Naive thymus-derived CD8-positive, alpha-beta T cell (primary cell): ENCODE data around the gene LHPP. TPM values are rescaled to one million over a fixed set of nuclear protein-coding genes. Genes with fewer than 3 reads are reported as not detected.
A peak's percentile ranks its signal among the peaks of the same experiment; 100 is the strongest.

Experiments
- ATAC-seq, 2 donors: fragments of 150-1000 bp; cut with Tn5 transposase in 1 of 2; sonication (Bioruptor Pico), chemical (Tn5 transposase) in 1 of 2; 1 replicate in 1 of 2; 2 replicates in 1 of 2; pipeline ENCODE4 v1.10.0; 2021; ENCODE audit warnings: mild to moderate bottlenecking in 2 of 2, moderate library complexity in 2 of 2
- POLR2A ChIA-PET: fragments of 350-600 bp; sonication (Branson Sonifier 250); formaldehyde crosslinking; loops from one replicate; lab custom pipeline; 2021; ENCODE audit warnings: antibody characterized with exemption; lab: Charles Lee
- DNase-seq, 10 donors: peaks; one replicate each; pipeline versions ENCODE4 v3.0.0 to v3.0.0-alpha.2; 2020 to 2022
- H3K27ac Mint-ChIP-seq, 10 donors: one replicate each; pipeline ENCODE4 v1.8.0; 2020 to 2022; ENCODE audit warnings: mild to moderate bottlenecking in 10 of 10, mixed read lengths in 10 of 10, moderate library complexity in 4 of 10, inconsistent platforms in 1 of 10
- H3K27me3 Mint-ChIP-seq, 5 donors: one replicate each; pipeline ENCODE4 v1.8.0; 2021 to 2022; ENCODE audit warnings: mixed read lengths in 5 of 5
- H3K36me3 Mint-ChIP-seq, 3 donors: one replicate each; pipeline ENCODE4 v1.8.0; 2020 to 2022; ENCODE audit warnings: mixed read lengths in 3 of 3, mild to moderate bottlenecking in 2 of 3, inconsistent platforms in 1 of 3
- H3K4me1 Mint-ChIP-seq, 4 donors: one replicate each; pipeline ENCODE4 v1.8.0; 2021 to 2022; ENCODE audit warnings: mixed read lengths in 4 of 4
- H3K4me3 Mint-ChIP-seq, 10 donors: one replicate each; pipeline ENCODE4 v1.8.0; 2020 to 2022; ENCODE audit warnings: mild to moderate bottlenecking in 10 of 10, mixed read lengths in 10 of 10, moderate library complexity in 6 of 10, inconsistent platforms in 1 of 10
- H3K9me3 Mint-ChIP-seq, 9 donors: one replicate each; pipeline ENCODE4 v1.8.0; 2020 to 2022; ENCODE audit warnings: mixed read lengths in 9 of 9, mild to moderate bottlenecking in 3 of 9, inconsistent platforms in 1 of 9, moderate library complexity in 1 of 9
- polyA plus RNA-seq, 3 donors: library from polyadenylated mRNA; unstranded; fragments of 300-500 nt; fragmentation: Illumina TruSeq; gene quantifications; one replicate each; pipeline ENCODE4 v1.2.3, GENCODE V29; 2021
- total RNA-seq, 8 experiments: library from RNA in 2 of 8; stranded (reverse) in 2 of 8; gene quantifications; one replicate each; pipeline ENCODE4 v1.2.3 and lab custom pipeline; 2021 to 2026

Gene LHPP
- total and polyA plus RNA-seq, 5 experiments from 2014 or later: 18.1 to 27.4 (median 23.3) TPM

DNA sequence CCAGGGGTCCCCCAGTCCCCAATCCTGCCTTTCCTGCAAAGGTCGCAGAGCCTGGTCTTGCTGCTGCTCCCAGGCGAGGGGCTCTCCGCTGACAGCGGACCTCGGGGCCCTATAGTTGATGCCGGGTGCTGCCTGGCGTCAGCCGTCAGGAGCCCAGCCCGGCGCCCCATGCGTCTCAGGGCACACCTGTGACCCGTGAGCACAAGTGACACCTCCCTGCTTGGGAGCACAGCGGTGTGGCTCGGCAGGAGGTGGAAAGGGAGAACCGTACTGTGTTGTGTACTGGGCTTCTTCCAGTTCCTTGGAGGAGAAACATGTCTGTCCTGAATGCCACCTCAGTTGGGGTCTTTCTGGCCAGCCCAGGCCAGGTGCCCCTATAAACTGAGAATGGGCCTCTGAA, 56.7 kb downstream of the LHPP start:
- no peak for DNase-seq
- no peaks in the 10 kb centered on the region for H3K9me3 Mint-ChIP-seq
- POLR2A ChIA-PET: no interaction called here
- no peak for ATAC-seq
- peaks cover 0 to 1% (median 0%) of the 10 kb centered on the region in 5 donors for H3K27me3 Mint-ChIP-seq
- no peak overlapping the region for H3K27ac Mint-ChIP-seq
- peaks cover 0 to 28% (median 13%) of the 10 kb centered on the region in 3 donors for H3K36me3 Mint-ChIP-seq
- no peak overlapping the region for H3K4me3 Mint-ChIP-seq
- H3K4me1 Mint-ChIP-seq: peaks cover 0 to 4% (median 2%) of the 10 kb centered on the region in 4 donors

DNA sequence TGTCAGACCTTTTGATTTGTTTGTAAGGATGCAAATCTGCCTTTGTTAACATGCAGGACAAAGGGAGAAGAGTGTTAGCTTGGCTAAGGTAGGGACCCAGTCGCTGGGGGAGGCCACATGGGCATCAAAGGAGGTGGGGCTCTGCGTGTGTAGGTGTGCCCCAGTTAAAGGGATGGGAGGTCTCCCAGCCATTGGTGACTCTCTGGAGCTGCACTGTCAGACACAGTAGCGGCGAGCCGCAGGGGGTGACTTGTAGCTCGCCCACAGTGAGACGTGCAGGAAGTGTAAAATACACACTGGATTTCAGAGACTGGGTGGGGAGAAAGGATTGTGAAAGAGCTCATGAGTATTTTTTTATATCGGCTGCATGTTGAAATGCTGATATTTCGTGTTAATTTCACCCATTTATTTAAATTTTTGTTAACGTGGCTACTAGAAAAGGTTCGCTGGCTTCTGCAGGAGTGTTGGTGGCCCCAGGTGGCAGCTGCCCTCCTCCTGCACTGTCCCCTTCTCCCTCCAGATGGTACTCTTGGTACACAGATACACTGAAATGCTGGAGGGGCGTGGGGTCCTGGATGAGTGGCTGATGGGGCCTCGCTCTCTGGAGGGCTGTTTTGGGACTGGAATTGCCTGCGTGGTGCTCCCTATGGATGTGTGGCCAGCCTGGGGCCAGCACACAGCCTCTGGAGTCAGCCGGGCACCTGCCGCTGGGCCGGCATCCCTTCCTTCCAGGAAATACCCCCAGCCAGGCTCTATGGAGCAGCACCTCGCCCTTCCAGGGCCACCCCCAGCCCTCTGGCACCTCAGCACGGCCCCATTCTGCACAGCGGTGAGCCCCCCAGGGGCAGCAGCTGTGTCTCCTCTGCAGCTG, 59.2 kb downstream of the LHPP start:
- Mint-ChIP-seq H3K27ac (peak overlapping the region in 1 of 10 donors; percentile 51), H3K9me3 (no peaks in the 10 kb centered on the region), H3K27me3 (no peaks in the 10 kb centered on the region), H3K4me1 (peaks cover 0 to 6% (median 0%) of the 10 kb centered on the region in 4 donors), H3K36me3 (peaks cover 0 to 28% (median 13%) of the 10 kb centered on the region in 3 donors), H3K4me3 (no peak overlapping the region)
- ATAC-seq: no peak
- POLR2A ChIA-PET: no interaction called here
- DNase-seq: no peak

DNA sequence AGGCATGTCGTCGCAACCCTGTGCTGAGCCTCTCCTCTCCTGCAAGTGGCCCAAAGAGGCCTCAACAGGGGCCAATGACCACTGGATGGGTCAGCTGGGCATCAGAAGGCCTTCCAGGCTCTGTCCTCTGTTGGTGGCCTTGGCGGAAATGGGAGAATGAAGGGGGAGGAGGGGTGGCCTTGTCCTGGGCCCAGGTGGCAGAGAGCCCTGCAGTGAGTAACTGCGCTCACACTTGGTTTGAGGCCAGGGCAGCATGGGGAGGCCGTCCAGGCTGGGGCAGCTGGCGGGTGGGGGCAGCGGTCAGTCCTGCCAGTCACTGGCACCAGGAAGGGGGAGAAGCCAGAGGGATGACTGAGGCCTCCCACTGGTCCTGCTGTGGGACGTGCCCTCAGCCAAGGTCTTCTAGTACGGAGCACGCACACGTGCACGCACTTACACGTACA, 59.8 kb downstream of the LHPP start:
- ATAC-seq (no peak), DNase-seq (no peak)
- Mint-ChIP-seq H3K27me3 (no peaks in the 10 kb centered on the region), H3K36me3 (peaks cover 0 to 25% (median 13%) of the 10 kb centered on the region in 3 donors), H3K9me3 (no peaks in the 10 kb centered on the region), H3K4me3 (no peak overlapping the region), H3K27ac (no peak overlapping the region), H3K4me1 (peaks cover 0 to 6% (median 0%) of the 10 kb centered on the region in 4 donors)
- POLR2A ChIA-PET: no interaction called here

DNA sequence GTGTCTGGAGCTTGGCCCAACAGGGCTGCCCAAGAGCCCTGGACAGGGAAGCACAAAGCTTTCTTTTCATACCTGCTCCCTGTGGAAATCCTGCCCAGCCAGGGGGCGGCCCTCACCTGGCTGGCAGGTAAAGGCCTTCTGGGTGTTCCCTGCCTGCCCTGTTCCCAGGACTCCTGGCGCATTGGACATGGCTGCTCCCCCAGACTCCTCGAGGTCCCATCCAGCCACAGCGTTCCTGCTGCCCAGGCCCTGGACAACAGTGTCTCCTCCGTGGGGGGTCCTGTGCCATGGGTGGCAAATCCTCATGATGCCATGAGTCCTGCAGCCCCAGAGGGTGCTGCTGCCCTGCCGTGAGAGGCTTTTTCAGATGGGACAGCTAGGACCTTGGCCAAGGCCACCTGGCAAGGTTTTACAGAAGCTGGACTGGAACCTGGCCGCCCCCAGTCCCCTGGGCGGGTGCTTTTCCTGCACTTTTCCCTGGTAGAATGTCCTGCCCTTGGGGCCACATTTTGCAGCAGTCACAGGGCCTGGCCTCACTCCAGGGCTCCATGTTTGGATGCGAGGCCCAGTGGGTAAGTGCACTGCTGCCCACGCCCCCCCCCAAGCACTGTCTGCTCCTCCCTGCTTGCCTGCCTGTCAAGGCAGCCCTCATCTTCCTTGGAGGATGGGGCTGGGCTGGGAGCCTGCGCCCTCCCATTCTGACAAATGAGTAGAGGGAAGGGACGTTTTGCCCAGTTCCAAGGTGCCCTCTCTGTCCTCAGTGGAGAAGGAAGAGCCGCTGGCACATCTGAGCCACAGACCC, 60.7 kb downstream of the LHPP start:
- DNase-seq (no peak), ATAC-seq (no peak)
- Mint-ChIP-seq H3K4me3 (no peak overlapping the region), H3K9me3 (no peaks in the 10 kb centered on the region), H3K36me3 (peaks cover 0 to 16% (median 10%) of the 10 kb centered on the region in 3 donors), H3K4me1 (peaks cover 0 to 6% (median 0%) of the 10 kb centered on the region in 4 donors), H3K27me3 (no peaks in the 10 kb centered on the region), H3K27ac (no peak overlapping the region)
- POLR2A ChIA-PET: no interaction called here

DNA sequence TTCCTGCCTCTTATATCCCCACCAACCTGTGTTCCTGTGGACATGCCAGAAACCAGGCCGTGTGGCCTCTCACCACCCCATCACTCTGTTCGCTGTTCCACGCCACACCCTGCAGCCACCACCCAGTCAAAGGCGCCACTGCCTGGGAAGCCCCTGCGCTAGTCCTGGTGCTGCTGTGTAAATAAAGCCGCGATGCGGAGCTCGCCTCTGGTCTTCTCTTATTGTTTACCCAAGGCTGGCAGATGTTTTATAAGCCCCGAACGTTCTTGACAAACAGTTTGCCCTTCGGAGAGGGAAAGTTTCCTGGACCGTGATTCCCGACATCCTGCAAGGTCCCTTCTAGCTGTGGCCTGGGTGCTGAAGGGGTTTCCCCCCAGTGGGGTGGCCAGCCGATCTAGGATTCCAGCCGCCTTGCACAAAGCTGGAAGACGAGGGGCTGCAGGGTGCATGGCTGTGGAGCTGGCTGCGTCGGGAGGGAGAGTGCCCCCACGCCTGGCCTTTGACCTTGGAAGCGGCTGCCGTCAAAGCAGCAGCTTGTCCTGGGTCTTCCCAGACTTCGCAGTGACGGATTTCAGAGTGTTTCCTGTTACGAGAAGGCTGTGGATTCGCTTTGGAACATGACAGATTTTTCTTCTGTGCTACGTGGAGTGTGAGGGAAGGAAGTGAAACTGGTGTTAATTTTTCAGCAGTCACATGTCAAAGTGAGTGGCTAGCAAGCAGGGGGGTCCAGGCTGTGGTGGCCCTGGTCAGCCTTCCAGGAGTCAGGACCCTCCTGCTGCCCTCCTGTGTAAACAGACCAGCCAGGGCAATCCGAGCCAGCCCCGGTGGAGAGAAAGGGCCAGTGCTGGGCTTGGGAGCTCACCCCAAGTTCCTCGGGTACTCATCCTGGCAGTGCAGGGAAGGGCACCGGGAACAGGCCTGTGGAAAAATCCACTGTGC, 61.6 kb downstream of the LHPP start:
- Mint-ChIP-seq H3K36me3 (peaks cover 0 to 9% (median 9%) of the 10 kb centered on the region in 3 donors), H3K9me3 (no peaks in the 10 kb centered on the region), H3K27ac (peak overlapping the region in 1 of 10 donors; percentile 48), H3K27me3 (no peaks in the 10 kb centered on the region), H3K4me3 (peak overlapping the region in 1 of 10 donors; percentile 53), H3K4me1 (peaks cover 0 to 6% (median 0%) of the 10 kb centered on the region in 4 donors)
- ATAC-seq (no peak), DNase-seq (no peak)
- POLR2A ChIA-PET: no interaction called here

DNA sequence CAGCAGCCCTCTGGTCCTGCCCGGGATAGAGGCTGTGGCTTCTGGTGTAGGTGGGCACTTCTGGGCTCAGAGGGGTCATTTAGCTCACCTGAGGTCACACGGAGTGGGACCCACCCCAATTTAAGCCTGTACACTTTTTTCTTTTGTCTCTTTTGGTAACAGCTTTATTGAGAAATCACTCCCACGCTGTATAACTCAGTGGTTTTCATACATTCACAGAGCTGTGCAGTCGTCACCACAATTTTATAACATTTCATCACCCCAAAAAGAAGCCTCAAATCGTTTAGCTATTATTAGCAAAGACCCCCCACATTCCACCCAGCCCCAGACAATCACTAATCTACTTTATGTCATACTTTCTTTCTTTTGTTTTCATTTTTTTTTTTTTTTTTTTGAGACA, 62.3 kb downstream of the LHPP start:
- Mint-ChIP-seq H3K36me3 (peaks cover 0 to 7% (median 4%) of the 10 kb centered on the region in 3 donors), H3K4me1 (peaks cover 0 to 6% (median 0%) of the 10 kb centered on the region in 4 donors), H3K27ac (no peak overlapping the region), H3K4me3 (no peak overlapping the region), H3K27me3 (no peaks in the 10 kb centered on the region), H3K9me3 (no peaks in the 10 kb centered on the region)
- POLR2A ChIA-PET: no interaction called here
- DNase-seq (no peak), ATAC-seq (no peak)

DNA sequence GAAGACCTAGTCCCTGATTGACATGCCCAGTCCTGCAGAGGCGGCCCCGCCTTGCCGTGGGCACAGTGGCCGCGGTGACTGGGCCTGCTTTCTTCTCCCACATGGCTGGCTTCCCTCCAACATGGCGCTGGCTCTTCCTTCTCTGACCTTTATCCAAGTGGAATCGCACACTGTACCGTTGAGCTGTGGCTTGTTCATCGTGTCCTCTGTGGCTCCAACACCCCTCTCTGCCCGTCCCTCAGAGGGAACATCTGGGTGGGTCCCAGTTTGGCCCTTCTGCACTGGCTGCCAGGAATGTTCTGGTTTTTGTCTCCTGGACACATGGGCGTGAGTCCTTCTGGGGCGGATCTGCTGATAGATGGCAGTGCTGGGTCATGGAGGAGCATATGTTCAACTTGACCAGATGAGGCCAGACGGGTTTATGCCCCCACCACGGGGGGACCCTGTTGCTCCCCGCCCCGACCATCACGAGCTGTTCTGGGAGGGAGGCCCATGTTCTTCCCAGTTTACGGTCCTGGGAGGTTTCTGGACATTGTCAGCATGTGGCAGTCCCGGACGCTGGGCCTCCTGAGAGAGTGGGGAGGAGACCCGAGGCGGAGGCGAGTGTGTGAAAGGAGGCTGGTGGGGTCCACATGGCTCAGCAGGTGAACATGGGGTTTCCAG, 63.5 kb downstream of the LHPP start:
- DNase-seq (no peak), ATAC-seq (no peak)
- Mint-ChIP-seq H3K4me1 (peaks cover under 1 to 7% (median 1%) of the 10 kb centered on the region in 4 donors), H3K27ac (peak overlapping the region in 2 of 10 donors; percentile 57 to 70), H3K4me3 (no peak overlapping the region), H3K27me3 (no peaks in the 10 kb centered on the region), H3K9me3 (no peaks in the 10 kb centered on the region), H3K36me3 (no peaks in the 10 kb centered on the region)
- POLR2A ChIA-PET: no interaction called here

DNA sequence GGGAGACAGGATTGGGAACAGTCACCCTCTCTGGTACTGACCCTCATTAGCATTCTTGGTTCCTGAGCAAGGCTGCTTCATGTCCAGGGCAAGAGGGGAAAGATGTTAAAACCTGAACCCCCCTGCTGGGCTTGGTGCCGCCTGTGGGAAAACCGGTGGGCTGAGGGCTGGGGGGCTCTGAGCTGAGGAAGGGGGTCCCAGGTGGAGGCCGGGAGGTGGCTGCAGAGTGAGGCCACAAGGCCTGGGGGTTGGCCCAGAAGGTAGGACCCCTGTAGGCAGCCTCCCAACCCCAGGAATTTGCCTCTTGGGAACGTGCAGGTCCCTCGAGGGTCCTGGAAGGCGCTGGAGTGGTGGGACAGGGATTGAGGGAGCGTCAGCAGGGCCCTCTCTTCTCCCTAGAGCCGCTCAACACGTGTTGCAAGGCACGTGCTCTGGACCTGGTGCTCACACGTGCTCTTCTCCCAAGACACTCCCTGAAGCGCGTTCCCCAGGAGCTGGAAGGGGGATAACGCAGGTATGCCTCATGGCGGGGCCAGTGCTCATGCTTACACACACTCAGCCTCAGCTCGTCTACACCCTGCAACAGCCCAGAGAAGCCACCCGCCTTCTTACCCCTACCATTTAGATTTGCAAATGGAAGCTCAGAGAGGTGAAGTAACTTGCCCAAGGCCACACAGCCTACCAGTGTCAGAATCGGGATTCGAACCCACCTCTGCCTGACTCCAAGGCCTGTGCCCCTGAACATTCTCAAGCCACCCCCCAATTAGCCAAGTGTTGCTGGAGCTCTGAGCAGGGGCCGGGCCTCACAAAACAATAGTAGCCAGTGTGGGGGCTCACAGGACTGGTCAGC, 64.4 kb downstream of the LHPP start:
- H3K4me3 Mint-ChIP-seq: no peak overlapping the region
- H3K27me3 Mint-ChIP-seq: no peaks in the 10 kb centered on the region
- H3K4me1 Mint-ChIP-seq: peaks cover 4 to 11% (median 6%) of the 10 kb centered on the region in 4 donors
- DNase-seq (no peak), ATAC-seq (no peak)
- no peaks in the 10 kb centered on the region for H3K9me3 Mint-ChIP-seq
- POLR2A ChIA-PET: no interaction called here
- peak overlapping the region in 2 of 10 donors; percentile 9 to 70 for H3K27ac Mint-ChIP-seq
- no peaks in the 10 kb centered on the region for H3K36me3 Mint-ChIP-seq

DNA sequence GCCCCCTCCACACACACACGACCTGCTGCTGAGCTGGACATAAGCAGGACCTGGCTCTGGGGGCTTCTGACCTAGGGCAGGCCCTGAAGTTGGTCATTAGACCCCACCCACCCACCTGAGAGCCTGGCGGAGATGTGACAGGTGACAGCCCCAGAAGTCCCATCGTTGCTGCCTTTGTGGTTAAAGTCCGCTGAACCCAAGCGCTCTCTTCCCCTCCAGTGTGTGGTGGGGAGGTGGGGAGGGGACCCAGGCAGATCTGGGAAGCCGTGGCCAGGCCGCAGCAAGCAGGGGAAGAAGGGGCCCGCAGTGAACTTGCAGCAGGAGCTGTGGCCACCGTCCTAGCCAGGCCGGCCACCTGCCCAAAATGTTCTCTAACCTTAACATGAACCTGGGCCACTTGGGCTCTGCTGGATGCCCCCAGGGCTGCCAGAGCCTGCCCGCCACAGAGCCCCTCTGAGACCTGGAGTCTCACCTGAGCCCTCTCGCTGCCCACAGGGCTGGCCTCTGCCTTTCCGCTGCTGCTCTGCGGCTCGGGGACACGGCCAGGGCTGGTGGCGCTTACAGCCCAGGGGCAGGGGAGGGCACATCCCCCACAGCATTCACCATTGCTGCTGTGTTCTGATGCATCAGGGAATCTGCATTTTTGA, 65.1 kb downstream of the LHPP start:
- H3K36me3 Mint-ChIP-seq: no peaks in the 10 kb centered on the region
- H3K27ac Mint-ChIP-seq: no peak overlapping the region
- H3K4me3 Mint-ChIP-seq: no peak overlapping the region
- H3K27me3 Mint-ChIP-seq: no peaks in the 10 kb centered on the region
- H3K9me3 Mint-ChIP-seq: no peaks in the 10 kb centered on the region
- no peak for DNase-seq
- peaks cover 4 to 18% (median 6%) of the 10 kb centered on the region in 4 donors for H3K4me1 Mint-ChIP-seq
- POLR2A ChIA-PET: no interaction called here
- ATAC-seq: no peak

DNA sequence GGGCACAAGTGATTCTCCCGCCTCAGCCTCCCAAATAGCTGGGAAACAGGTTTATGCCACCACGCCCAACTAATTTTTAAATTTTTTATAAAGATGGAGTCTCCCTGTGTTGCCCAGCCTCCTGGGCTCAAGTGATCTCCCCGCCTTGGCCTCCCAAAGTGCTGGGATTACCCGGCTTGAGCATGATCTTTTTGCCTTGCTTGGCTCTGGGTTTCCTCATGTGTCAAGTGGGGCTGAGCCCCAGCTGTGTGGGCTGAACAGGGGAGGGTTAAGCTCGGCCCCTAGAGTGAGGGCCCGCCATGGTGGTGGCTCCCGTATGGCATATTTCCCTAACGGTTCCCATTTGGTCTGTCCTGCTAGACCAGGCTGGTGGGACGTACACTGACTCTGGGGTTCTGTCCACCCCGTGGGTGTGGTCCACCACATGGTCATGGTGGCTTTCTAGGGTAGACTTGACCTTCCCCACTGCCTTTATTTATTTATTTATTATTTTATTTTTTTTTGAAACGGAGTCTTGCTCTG, 66.3 kb downstream of the LHPP start:
- H3K9me3 Mint-ChIP-seq: no peaks in the 10 kb centered on the region
- peaks cover 4 to 23% (median 6%) of the 10 kb centered on the region in 4 donors for H3K4me1 Mint-ChIP-seq
- no peak overlapping the region for H3K4me3 Mint-ChIP-seq
- POLR2A ChIA-PET: interaction anchor here (0.6 kb wide), 1 partner anchor 192 kb away, joined by 3 read pairs; no protein-coding TSS in a partner anchor
- DNase-seq: no peak
- H3K36me3 Mint-ChIP-seq: no peaks in the 10 kb centered on the region
- ATAC-seq: no peak
- no peaks in the 10 kb centered on the region for H3K27me3 Mint-ChIP-seq
- no peak overlapping the region for H3K27ac Mint-ChIP-seq
